ACC112 (cell line): ENCODE results near the gene LAMC3.

ENCODE experiments used
- H2AFZ ChIP-seq: fragments of 200-600 bp; sonication (generic); one replicate; pipeline ENCODE4 v1.6.0; 2017; ENCODE audit warnings: antibody characterized with exemption, low read length; ENCODE audit not compliant: unreplicated experiment
- H3K27ac ChIP-seq: fragments of 200-600 bp; sonication (generic); 2 replicates; pipeline ENCODE4 v1.5.1; 2014; ENCODE audit warnings: low read depth, mild to moderate bottlenecking, antibody characterized with exemption, low read length, moderate library complexity
- H3K27me3 ChIP-seq: fragments of 200-600 bp; sonication (generic); 2 replicates; pipeline ENCODE4 v1.6.1; 2014; ENCODE audit warnings: mild to moderate bottlenecking, antibody characterized with exemption, low read length, moderate library complexity, mixed read lengths; ENCODE audit not compliant: insufficient read depth
- H3K36me3 ChIP-seq: fragments of 200-600 bp; sonication (generic); 2 replicates; pipeline ENCODE4 v1.6.1; 2016; ENCODE audit warnings: mild to moderate bottlenecking, antibody characterized with exemption, low read length, moderate library complexity, mixed read lengths; ENCODE audit not compliant: insufficient read depth
- H3K4me1 ChIP-seq: fragments of 200-600 bp; sonication (generic); one replicate; pipeline ENCODE4 v1.6.1; 2016; ENCODE audit warnings: low read length, mixed read lengths; ENCODE audit not compliant: insufficient read depth, unreplicated experiment, control insufficient read depth
- H3K4me3 ChIP-seq: fragments of 200-600 bp; sonication (generic); 2 replicates; pipeline ENCODE4 v1.5.1; 2014; ENCODE audit warnings: mild to moderate bottlenecking, low read depth, low read length
- H3K79me2 ChIP-seq: fragments of 200-600 bp; sonication (generic); one replicate; pipeline ENCODE4 v1.6.0; 2016; ENCODE audit warnings: low read length; ENCODE audit not compliant: control insufficient read depth, unreplicated experiment, insufficient read depth

LAMC3 gene

GRCh38 chr9:130986356-130986965 lies 22.5 kb upstream of the LAMC3 start:
- Histone ChIP-seq H3K4me3 (no peak overlapping the region), H3K27ac (no peak overlapping the region), H3K4me1 (no peaks in the 10 kb centered on the region), H2AFZ (no peak overlapping the region), H3K36me3 (no peaks in the 10 kb centered on the region), H3K79me2 (no peaks in the 10 kb centered on the region), H3K27me3 (peaks cover 29% of the 10 kb centered on the region)

- H3K4me1 ChIP-seq: no peaks in the 10 kb centered on the region
- H3K4me3 ChIP-seq: no peak overlapping the region
- no peak overlapping the region for H2AFZ ChIP-seq
- H3K36me3 ChIP-seq: no peaks in the 10 kb centered on the region
- no peaks in the 10 kb centered on the region for H3K79me2 ChIP-seq
- no peak overlapping the region for H3K27ac ChIP-seq
- peaks cover 25% of the 10 kb centered on the region for H3K27me3 ChIP-seq
Measured at GRCh38 chr9:130987054-130987453, 21.9 kb upstream of the LAMC3 start.

GRCh38 chr9:130987738-130988399 lies 21.1 kb upstream of the LAMC3 start:
- H2AFZ ChIP-seq: no peak overlapping the region
- no peaks in the 10 kb centered on the region for H3K4me1 ChIP-seq
- no peak overlapping the region for H3K4me3 ChIP-seq
- H3K27me3 ChIP-seq: peaks cover 25% of the 10 kb centered on the region
- no peaks in the 10 kb centered on the region for H3K79me2 ChIP-seq
- no peaks in the 10 kb centered on the region for H3K36me3 ChIP-seq
- no peak overlapping the region for H3K27ac ChIP-seq

- no peak overlapping the region for H3K4me3 ChIP-seq
- no peaks in the 10 kb centered on the region for H3K36me3 ChIP-seq
- no peak overlapping the region for H3K27ac ChIP-seq
- no peaks in the 10 kb centered on the region for H3K4me1 ChIP-seq
- no peaks in the 10 kb centered on the region for H3K79me2 ChIP-seq
- peaks cover 25% of the 10 kb centered on the region for H3K27me3 ChIP-seq
- no peak overlapping the region for H2AFZ ChIP-seq
Measured at GRCh38 chr9:130988400-130988747, 20.6 kb upstream of the LAMC3 start.

- Histone ChIP-seq H3K4me3 (no peak overlapping the region), H3K4me1 (no peaks in the 10 kb centered on the region), H3K36me3 (no peaks in the 10 kb centered on the region), H3K79me2 (no peaks in the 10 kb centered on the region), H3K27ac (no peak overlapping the region), H3K27me3 (peaks cover 25% of the 10 kb centered on the region), H2AFZ (no peak overlapping the region)
Measured at GRCh38 chr9:130988905-130989304, 20.1 kb upstream of the LAMC3 start.

GRCh38 chr9:130989391-130989790 lies 19.6 kb upstream of the LAMC3 start:
- Histone ChIP-seq H3K27ac (no peak overlapping the region), H2AFZ (no peak overlapping the region), H3K27me3 (peaks cover 25% of the 10 kb centered on the region), H3K79me2 (no peaks in the 10 kb centered on the region), H3K4me3 (no peak overlapping the region), H3K4me1 (peaks cover under 1% of the 10 kb centered on the region), H3K36me3 (no peaks in the 10 kb centered on the region)

GRCh38 chr9:130989891-130990290 lies 19.1 kb upstream of the LAMC3 start:
- no peak overlapping the region for H3K4me3 ChIP-seq
- H3K4me1 ChIP-seq: peaks cover 5% of the 10 kb centered on the region
- no peak overlapping the region for H2AFZ ChIP-seq
- peaks cover 25% of the 10 kb centered on the region for H3K27me3 ChIP-seq
- no peaks in the 10 kb centered on the region for H3K36me3 ChIP-seq
- no peaks in the 10 kb centered on the region for H3K79me2 ChIP-seq
- no peak overlapping the region for H3K27ac ChIP-seq

- Histone ChIP-seq H3K36me3 (no peaks in the 10 kb centered on the region), H3K4me1 (peaks cover 11% of the 10 kb centered on the region), H3K27ac (no peak overlapping the region), H3K27me3 (peaks cover 25% of the 10 kb centered on the region), H3K4me3 (no peak overlapping the region), H2AFZ (no peak overlapping the region), H3K79me2 (no peaks in the 10 kb centered on the region)
Measured at GRCh38 chr9:130990306-130990977, 18.5 kb upstream of the LAMC3 start.

- Histone ChIP-seq H3K36me3 (no peaks in the 10 kb centered on the region), H3K27me3 (peaks cover 22% of the 10 kb centered on the region), H3K4me1 (peaks cover 13% of the 10 kb centered on the region), H3K79me2 (no peaks in the 10 kb centered on the region), H3K4me3 (no peak overlapping the region), H3K27ac (no peak overlapping the region), H2AFZ (no peak overlapping the region)
Measured at GRCh38 chr9:130990978-130991777, 17.8 kb upstream of the LAMC3 start.

GRCh38 chr9:130991778-130992681 lies 16.9 kb upstream of the LAMC3 start:
- Histone ChIP-seq H2AFZ (no peak overlapping the region), H3K27me3 (peaks cover 15% of the 10 kb centered on the region), H3K4me3 (no peak overlapping the region), H3K36me3 (no peaks in the 10 kb centered on the region), H3K79me2 (no peaks in the 10 kb centered on the region), H3K27ac (no peak overlapping the region), H3K4me1 (peaks cover 13% of the 10 kb centered on the region)
